SW 1271 (cell line): ENCODE results near the gene SAMD7.

Experiments used
- DNase-seq, 2 experiments: peaks; one replicate each; lab custom pipeline; 2025; lab: John Stamatoyannopoulos, UW

The SAMD7 gene

DNA sequence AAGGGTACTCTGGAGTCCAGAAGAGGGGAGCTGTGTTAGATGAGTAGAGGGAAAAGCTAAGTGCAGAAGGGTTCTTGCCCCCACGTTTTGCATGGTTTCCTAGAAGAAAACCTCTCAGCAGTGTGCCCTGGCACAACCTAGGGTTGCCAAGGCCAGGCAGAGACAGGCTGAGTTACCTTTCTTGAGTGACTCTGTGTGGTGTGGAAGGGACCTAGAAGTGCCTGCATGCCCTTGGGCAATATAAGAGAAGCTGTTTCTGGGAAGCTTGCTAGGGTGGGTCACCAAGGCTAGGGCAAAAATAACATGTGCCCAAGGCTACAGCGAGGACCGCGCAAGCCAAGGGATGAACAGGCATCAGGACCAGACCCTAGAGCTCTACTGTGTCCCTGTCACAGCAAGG, 3.4 kb upstream of the SAMD7 start:
- DNase-seq = no peak

DNA sequence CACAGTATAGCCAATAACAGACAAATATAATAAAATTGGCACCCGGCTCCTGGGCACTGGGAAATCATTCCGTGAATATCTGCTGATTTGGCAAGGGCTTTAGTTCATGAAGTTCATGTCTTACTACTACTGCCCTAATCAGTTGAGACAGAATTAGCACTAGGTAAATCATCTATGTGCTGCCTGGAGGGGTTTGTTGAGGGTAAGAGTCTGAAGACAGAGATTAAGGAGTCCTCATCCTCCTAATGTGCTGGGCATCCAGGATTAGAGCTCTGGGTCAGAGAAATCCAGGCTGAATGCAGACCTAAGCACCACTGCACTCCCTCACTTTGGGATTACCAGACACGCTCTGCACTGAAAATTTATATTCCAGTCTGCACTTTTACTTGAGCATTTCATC, 2.0 kb downstream of the SAMD7 start:
- no peak for DNase-seq

DNA sequence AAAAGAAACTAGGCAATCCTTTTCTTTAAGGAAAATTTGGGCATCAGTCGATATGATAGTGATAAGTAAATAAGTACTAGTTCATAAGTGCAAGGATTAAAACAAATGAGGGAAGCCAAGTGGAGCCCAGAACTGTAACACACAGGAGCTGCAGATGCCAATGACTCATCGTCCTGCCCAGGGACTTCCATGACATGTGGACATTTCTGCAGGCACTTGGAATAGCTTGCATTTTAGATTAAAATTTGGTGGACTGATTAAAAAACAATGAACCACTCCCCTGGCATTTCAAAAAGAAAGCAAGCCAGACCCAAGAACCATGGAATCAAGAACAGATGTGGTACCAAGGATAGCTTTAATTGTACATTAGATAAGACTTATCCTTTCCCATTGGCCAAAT, 2.9 kb downstream of the SAMD7 start:
- DNase-seq = no peak

DNA sequence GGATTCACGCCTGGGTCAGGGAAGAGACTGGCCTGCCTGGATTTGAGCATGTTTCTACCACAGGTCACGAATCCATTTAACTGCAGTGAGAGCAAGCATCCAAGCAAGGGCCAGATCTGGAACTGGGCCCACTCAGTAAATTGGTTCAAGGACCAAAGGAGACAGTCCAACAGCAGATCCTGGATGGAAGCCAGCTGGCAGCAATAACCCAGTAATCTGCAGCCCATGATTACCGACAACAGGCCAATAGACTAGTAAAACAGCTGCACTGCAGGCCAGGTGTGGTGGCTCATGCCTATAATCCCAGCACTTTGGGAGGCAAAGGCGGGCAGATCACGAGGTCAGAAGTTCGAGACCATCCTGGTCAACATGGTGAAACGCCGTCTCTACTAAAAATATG, 11.8 kb downstream of the SAMD7 start:
- no peak for DNase-seq

DNA sequence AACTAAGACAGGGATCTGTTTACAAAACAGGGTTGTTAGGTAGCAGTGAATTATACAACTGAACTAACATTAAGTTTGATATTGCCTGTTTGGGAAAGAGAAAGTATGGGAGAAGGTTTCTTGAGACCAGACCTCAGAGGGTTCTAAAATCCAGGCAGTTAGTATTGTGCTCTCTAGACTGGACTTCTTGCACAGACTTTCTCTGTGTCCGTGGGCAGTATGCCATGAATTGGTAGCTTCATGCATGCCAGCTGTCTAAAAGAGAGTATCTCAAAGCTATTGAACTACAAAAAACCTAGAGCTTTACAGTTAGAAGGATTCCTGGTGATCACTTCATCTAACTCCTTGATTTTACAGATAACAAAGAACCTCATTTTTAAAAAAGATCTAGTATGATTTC, 12.5 kb downstream of the SAMD7 start:
- no peak for DNase-seq

DNA sequence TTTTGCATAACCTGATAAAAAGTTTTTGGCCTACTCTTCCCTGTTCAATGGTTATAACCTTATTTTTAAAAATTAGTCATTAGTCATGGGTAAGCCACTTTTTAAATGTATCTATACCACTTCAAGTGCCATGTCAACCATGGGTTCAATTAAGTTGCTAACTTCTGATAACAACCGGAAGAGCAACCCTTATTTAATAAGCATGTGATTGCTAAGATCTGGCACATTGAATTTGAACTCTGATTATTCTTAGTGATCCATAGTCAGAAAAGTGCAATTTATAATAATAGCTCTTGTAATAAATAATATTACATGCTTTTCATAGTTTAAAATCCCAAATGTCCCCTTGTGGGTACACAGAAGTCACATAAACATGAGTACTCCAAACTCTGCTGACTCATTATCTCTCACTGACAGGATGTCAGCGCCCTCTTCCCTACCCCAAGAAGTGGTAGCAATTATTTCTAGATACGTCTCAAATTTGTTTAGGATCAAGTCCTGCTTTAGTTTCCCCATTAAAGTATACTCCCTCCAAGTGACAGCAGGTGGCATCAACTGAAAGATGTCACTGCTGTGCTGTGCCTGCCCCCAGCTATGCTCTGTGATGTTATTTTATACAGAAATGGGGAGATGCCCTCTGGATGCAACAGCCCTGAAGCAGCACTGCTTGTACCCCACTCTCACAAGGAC, 18.6 kb downstream of the SAMD7 start:
- DNase-seq = no peak

DNA sequence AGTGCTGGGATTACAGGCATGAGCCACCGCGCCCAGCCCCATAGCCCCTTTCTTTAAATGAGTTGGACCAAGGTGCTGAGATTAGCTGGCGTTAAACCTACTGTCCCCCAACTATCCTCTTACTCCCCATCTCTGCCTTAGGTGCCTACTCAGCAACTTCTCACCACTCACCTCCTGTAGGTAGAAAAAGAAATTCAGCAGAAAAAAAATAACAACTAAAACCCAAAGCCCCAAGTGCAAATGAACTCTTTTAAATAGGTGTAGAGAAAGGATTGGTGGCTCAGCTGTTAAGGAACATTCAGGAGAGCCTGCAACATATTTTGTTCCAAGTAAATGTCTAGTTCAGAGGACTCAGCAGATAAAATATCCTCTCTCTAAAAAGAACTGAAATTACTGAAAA, 19.5 kb downstream of the SAMD7 start:
- no peak for DNase-seq

DNA sequence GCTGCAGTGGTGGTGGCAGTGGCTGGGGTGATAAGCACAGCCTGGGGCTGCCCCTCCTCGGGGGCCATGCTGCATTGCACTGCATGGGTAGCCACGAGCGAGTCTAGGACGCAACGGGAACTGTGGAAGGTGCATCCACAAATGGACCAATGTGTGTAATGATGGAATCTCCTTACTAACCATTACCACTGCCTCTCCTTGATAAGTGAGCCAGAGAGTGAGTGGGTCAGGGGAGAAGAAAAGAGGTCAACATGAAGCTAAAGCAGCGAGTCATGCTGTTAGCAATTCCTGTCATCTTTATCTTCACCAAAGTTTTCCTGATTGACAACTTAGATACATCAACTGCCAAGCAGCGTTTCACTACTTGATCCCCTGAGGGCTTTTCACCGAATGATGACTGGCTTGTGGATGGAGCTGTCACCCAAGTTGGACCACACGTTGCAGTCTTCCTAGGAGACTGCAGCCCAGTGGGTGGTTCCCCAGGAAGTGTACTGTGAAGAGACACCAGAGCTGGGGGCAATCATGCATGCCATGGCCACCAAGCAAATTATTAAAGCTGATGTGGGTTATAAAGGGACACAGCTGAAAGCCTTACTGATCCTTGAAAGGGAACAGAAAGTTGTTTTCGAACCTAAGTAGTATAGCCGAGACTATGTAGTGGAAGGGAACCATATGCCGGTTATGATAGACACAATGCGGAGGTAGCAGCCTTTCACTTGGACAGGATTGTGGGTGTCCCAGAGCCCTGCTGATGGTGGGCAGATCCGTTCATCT, 20.6 kb downstream of the SAMD7 start:
- DNase-seq = no peak

DNA sequence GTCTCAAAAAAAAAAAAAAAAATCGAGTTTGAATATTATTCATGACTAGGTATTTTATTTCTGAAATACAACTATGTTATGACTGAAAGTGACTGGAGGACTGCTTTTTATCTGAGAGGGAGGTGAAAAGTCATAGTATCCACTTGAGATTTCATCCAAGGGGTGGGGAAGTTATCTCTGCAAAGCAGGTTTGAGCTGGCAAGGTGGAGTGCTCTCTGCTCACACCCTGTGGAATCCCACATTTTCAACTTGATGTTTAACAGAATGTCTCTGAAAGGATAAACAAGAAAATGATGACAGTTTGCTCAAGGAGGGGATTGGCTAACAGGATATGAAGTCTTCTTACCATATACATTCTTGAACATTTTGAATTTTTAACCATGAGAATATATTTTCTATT, 27.9 kb downstream of the SAMD7 start:
- DNase-seq = no peak

DNA sequence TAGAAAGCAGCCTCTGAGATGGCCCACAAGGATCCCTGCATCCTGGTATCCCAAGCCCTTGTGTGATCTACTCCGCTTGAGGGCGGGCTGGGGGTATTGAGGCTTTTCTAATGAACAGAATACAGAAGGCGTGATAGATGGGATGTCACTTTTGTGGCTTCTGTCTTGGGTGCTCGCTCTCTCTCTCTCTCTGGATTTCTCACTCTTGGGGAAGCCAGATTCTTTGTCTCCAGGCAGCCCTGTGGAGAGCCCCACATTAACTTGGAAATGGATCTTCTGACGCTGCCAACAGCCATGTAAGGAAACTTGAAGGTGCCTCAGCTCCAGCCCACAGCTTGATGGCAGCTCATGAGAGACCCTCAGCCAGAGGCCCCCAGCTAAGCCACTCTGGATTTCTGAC, 28.4 kb downstream of the SAMD7 start:
- no peak for DNase-seq

DNA sequence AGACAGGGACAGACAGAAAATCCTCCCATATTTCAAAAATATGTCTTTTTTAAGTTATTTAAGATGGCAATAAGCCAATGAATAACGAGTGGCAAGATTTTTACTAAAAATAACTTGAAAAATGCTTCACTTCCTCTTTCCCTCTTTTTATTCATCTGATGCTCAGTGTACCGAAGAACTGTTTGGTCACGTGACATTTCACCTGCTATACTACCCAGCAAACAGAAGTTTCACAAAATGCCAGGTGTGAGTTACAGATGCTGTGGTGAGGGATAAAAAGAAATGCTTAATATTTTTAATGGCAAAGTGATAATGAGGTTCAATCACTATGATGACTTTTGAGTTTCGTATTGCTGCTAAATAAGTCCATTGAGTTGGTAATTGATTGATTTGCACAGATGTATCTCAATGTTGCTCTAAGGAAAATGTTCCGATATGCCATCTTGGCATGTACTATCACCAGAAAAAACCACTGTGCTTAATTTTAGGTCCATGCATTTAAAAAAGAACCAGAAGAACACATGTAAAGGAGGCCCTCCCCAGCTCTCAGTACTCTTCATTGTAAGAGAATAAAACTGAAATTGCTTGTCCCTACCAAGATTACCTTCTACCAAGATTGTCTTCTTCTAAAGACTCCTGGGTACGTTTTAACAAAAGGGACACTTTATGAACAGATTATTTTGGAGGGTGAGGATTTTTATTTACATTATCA, 29.3 kb downstream of the SAMD7 start:
- DNase-seq = no peak

DNA sequence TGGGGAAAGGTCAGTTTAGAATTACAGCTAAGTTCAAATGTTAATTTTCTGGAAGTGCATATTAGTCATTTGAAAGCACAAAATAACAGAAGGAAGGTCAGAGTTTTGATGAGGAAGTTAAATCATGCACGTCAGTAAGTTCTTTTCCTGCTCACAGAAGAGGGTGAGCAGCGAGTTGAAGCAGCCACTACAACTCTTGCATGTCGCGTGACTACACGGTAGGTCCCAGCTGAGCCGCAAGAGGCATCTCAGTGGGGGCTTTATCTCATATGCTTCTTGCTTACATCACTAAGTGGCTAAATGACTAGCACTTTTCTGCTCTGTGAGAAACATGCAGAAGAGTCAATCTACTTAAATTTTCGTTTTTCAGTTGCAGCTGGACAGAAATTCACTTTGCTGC, 33.9 kb downstream of the SAMD7 start:
- no peak for DNase-seq

DNA sequence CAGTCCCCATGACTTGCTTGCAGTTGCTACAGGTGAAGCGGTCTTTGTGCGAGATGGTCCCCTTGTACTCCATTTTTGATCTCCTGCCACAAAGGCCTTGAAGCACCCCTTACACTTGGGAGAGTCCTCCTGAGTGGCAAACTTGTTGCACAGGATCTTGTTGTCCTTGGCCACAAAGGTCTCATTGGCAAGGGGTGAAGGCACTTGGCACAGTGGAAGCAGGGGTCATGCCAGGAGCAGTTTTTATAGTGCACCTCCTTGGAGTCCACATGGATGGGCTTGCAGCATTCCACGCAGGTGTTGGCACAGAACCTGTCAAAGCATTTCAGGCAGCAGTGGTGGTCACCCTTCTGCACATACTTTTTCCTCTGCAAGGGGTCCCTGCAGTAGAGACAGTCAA, 35.0 kb downstream of the SAMD7 start:
- no peak for DNase-seq

DNA sequence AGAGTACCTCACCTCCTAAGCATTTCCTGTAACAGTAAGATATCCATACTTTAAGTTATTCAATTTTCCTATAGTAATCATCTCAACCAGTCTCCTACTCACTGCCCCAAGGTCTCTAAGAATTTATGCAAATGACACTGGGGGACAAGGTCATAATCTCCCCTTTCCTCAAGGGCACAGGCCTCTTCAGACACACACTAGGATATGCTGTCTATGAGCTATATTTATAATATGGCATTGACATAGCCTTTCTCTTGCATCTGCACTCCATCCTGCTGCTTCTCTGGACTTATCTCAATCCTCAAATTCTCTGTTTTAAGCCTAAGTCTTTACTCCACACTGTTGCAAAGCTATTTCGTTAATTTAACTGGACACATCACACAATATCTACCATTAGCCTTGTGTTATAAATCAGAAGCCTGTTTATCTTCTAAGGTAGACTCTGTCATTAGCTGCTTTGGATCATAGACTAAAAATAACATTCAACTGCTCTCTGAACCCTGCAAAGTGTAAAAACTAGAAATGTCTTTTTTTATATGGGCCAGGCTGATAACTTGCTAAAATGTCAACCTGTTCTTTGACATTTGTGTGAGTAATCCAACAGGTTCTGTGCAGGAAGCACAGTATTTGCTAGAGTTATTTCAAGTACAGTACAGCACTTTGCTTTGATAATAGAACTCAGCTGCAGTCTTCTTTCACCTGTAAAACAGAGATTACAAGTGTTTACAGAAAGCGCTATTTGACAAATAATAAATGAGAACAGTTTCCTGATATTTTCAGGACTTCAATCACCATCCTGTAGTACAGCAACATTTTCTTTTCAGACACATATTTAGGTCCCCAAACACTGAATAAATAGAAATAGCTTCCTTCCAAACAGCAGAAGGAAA, 37.4 kb downstream of the SAMD7 start:
- DNase-seq = no peak

DNA sequence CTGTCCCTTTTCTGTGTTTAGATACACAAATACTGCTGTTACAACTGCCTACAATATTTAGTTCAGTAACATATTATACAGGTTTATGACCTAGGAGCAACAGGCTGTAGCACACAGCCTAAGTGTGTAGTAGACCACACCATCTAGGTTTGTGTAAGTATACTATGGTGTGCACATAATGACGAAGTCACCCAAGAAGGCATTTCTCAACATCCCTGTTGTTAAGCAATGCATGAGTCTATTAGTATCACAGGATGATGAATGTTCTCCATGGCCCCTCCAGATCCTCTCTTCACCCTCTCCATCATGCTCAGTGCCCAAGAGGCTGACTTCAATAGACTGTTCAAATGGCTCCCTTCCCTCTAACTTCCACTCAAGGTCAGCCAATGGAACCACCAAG, 40.7 kb downstream of the SAMD7 start:
- DNase-seq = no peak

DNA sequence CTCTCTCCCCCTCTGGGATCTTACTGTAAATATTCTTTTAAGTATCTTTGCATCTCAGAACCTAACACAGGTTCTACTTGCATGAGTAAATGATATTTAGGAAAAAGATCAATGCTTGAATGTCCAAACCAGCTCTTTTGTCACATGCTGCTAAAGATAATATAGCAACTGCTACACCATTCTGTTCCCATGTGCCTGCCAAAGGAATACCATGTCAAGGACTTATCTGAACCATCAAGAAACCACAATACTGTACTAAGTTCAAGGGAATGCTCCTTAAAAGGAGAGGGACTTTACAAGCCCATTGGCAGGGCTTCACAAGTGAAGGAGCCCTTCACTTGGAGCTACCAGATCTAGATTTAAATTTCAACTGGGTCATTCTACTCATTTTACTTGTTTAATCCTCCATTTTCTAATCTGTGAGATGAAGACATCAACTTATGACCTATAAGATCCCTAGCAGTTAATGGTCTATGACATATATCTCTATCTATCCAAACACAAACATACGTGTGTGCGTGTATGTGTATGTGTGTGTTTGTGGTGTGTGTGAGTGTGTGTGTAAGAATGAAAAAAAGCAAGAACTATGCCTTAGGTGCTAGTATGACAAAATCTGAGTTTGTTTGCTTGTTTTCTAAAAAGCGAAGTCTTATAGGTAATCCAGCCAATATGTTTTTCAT, 42.2 kb downstream of the SAMD7 start:
- DNase-seq = no peak

DNA sequence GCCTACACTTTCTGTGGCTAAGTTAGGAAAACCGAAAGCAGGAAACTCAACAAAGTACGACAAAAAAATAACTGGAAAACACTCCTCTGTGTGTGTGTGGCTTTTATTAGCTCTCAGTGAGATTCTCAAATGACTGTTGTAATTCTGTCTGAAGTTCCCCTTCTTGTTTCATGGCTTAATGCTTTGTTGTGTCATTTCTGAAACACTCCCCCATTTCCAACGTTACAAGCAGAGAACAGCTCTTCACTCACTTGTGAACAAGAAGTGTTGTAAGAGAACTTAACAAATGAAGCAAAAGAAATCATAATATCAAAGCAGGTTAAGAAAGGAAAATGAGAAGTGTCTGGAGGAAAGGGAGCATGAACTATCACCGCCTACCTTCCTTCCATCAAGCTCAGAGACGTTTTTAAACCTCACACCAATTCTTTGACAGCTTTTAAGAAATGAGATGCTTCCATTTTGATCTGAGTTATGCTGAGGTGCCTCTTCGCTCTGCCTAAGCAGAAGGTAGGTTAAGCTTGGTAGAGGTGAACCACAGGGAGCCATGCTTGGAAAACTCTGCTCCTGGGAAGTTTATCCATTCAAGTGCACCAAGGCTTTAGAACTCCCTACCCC, 42.9 kb downstream of the SAMD7 start:
- DNase-seq = no peak

DNA sequence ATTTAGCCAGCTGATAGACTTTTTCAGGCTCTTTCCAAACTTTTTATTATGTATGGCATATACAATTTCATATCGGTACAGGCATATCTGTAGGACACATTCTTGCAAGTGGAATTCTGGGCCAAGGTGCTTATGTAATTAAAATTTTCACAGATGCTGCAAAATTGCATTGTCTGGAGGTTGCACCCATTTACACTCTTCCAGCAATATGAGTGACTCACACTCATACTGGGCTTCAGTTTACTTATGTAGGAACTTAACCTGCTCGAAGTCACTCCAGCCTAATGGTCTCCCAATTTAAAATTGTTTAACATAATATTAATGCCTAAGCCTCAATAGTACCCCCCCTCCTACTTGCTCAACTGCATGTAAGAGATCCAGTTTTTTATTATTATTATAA, 44.0 kb downstream of the SAMD7 start:
- no peak for DNase-seq

DNA sequence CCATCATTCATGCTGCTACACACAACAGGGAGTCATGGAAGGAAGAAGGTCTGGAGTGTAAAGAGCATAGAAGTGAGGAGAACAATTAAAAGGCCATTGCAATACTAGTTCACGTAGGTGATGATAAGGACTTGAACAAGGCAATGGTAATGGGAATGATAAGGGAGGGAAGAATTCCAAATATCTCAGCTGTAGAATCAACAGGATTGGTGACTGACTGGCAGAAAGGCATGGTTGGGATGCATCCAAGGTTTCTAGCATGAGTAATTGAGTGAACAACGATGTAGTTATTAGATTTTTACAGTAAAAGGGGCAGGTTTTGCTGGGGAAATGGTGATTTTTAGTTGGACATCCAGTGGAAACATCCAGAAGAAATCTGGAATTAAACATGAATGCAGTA, 52.8 kb downstream of the SAMD7 start:
- DNase-seq = no peak

DNA sequence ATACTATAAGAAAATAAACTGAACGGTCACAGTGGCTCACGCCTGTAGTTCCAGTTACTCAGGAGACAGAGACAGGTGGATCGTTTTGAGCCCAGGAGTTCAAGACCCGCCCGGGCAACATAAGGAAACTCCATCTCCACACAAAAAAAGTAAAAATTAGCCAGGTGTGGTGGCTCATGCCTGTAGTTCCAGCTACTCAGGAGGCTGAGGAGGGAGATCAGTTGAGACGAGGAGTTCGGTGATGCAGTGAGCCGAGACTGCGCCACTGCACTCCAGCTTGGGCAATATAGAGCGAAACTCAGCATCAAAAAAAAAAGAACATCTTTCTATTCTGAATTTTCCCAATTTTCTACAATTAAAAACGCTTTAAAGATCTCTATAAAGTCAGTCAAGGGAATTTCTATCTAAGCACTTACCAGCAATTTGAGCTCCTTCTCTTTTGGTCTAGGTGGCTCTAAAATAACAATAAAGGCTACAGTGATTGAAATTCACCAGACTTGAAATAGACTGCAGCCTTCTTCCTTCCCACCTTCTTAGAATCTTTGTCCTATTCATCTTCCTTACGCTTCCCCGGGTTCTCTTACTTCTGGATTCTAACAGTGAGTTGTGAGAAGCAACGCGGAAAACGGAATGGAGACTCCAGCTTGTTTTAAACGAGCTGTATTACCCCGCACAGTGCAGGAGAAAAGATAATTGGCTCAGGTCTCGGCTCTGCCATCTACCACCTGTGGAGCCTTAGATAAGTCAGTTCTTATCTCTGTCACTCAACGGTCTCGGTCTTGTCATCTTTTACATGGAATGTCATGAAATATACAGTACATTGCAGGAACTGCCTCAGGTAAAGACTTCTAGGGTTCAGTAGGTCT, 54.4 kb downstream of the SAMD7 start:
- no peak for DNase-seq
